Osteoblast (primary cell): ENCODE results near the gene DPEP2NB. TPM values are rescaled to one million over a fixed set of nuclear protein-coding genes. Genes with fewer than 3 reads are reported as not detected.

Experiments used
- DNase-seq: peaks from one replicate; pipeline ENCODE4 v3.0.0; 2011; ENCODE audit warnings: low spot score, mixed read lengths; ENCODE audit not compliant: insufficient read length; ENCODE audit errors: missing footprints
- H2AFZ ChIP-seq: 2 replicates; pipeline ENCODE4 v1.6.0; 2011; ENCODE audit warnings: mild to moderate bottlenecking, low read length
- H3K27ac ChIP-seq: 2 replicates; pipeline ENCODE4 v1.5.1; 2011; ENCODE audit warnings: mild to moderate bottlenecking, low read depth, low read length, moderate library complexity
- H3K27me3 ChIP-seq: 2 replicates; pipeline ENCODE4 v1.6.0; 2012; ENCODE audit warnings: mild to moderate bottlenecking, control low read depth, inconsistent platforms, low read length, moderate library complexity; ENCODE audit not compliant: insufficient read depth
- H3K36me3 ChIP-seq: 2 replicates; pipeline ENCODE4 v1.5.1; 2011; ENCODE audit warnings: mild to moderate bottlenecking, low read length, control low read depth, moderate library complexity; ENCODE audit not compliant: insufficient read depth
- H3K4me1 ChIP-seq: 2 replicates; pipeline ENCODE4 v1.5.1; 2011; ENCODE audit warnings: mild to moderate bottlenecking, low read length, control low read depth, moderate library complexity; ENCODE audit not compliant: insufficient read depth
- H3K4me2 ChIP-seq: 2 replicates; pipeline ENCODE4 v1.6.0; 2011; ENCODE audit warnings: mild to moderate bottlenecking, low read length; ENCODE audit not compliant: insufficient read depth
- H3K4me3 ChIP-seq: fragments of 200-600 bp; sonication (generic); 3 replicates; pipeline ENCODE4 v1.5.1; 2012; ENCODE audit warnings: mild to moderate bottlenecking, low read length, inconsistent platforms; ENCODE audit not compliant: insufficient read depth
- H3K79me2 ChIP-seq: 2 replicates; pipeline ENCODE4 v1.6.0; 2012; ENCODE audit warnings: mild to moderate bottlenecking, low read length, control low read depth, inconsistent platforms; ENCODE audit not compliant: insufficient read depth
- H3K9me3 ChIP-seq: 2 replicates; pipeline ENCODE4 v1.5.1; 2011; ENCODE audit warnings: low read depth, low read length, control low read depth
- H4K20me1 ChIP-seq: 2 replicates; pipeline ENCODE4 v1.6.0; 2012; ENCODE audit warnings: mild to moderate bottlenecking, low read length, control low read depth; ENCODE audit not compliant: insufficient read depth
- CTCF ChIP-seq: IDR thresholded peaks from 2 replicates; pipeline ENCODE4 v1.5.1; 2011; ENCODE audit warnings: mild to moderate bottlenecking, low read depth, low read length, moderate library complexity; ENCODE audit errors: extremely low read depth
- total RNA-seq: library from RNA; depleted of rRNA; stranded (reverse); fragments of >200 nt; gene quantifications from 2 replicates; pipeline ENCODE4 v1.2.3, GENCODE V29; 2012

DPEP2NB gene
- total RNA-seq, 1 donor, result not detected

GRCh38 chr16:67966549-67967182, 49.0 kb downstream of the DPEP2NB start:
- peak; percentile 96 for DNase-seq
- Histone ChIP-seq H3K27me3 (no peaks in the 10 kb centered on the region), H2AFZ (no peak overlapping the region), H3K4me2 (peak overlapping the region; percentile 96), H3K4me1 (peaks cover 33% of the 10 kb centered on the region), H3K79me2 (peaks cover 66% of the 10 kb centered on the region), H4K20me1 (peaks cover 52% of the 10 kb centered on the region), H3K36me3 (peaks cover 30% of the 10 kb centered on the region), H3K4me3 (peak overlapping the region; percentile 94), H3K9me3 (no peaks in the 10 kb centered on the region), H3K27ac (peak overlapping the region; percentile 89)
- TF ChIP-seq CTCF, result no peak

GRCh38 chr16:67965668-67966548, 49.8 kb downstream of the DPEP2NB start:
- Histone ChIP-seq H4K20me1 (peaks cover 58% of the 10 kb centered on the region), H3K4me1 (peaks cover 33% of the 10 kb centered on the region), H3K79me2 (peaks cover 74% of the 10 kb centered on the region), H3K4me3 (peak overlapping the region; percentile 94), H3K9me3 (no peaks in the 10 kb centered on the region), H3K27ac (peak overlapping the region; percentile 89), H2AFZ (no peak overlapping the region), H3K4me2 (peak overlapping the region; percentile 96), H3K27me3 (no peaks in the 10 kb centered on the region), H3K36me3 (peaks cover 38% of the 10 kb centered on the region)
- peak; percentile 89 for DNase-seq
- no peak for TF ChIP-seq CTCF

GRCh38 chr16:67964477-67965131, 51.1 kb downstream of the DPEP2NB start:
- Histone ChIP-seq H3K79me2 (peaks cover 87% of the 10 kb centered on the region), H3K27me3 (no peaks in the 10 kb centered on the region), H3K4me3 (no peak overlapping the region), H3K27ac (peak overlapping the region; percentile 29), H2AFZ (no peak overlapping the region), H3K9me3 (no peaks in the 10 kb centered on the region), H3K4me1 (peaks cover 42% of the 10 kb centered on the region), H4K20me1 (peaks cover 71% of the 10 kb centered on the region), H3K36me3 (peaks cover 51% of the 10 kb centered on the region), H3K4me2 (no peak overlapping the region)
- no peak for TF ChIP-seq CTCF
- no peak for DNase-seq
